Panc1 (cell line): Measurements from ENCODE around the gene TAPBPL. TPM values are rescaled to one million over a fixed set of nuclear protein-coding genes. Genes with fewer than 3 reads are reported as not detected.

ENCODE experiments used
- ATAC-seq: fragments of 200-7000 bp; cut with Tn5 transposase; 2 replicates; pipeline ENCODE4 v1.9.1; 2020; ENCODE audit warnings: mild to moderate bottlenecking, moderate library complexity
- BruUV-seq: library from RNA; stranded (reverse); fragments of 400-500 nt; replicated peaks from 2 replicates; lab custom pipeline; 2021; lab: Mats Ljungman, UMichigan
- CTCF ChIA-PET: fragments of 300-600 bp; sonication (Branson Sonifier 250); formaldehyde crosslinking; loops from one replicate; lab custom pipeline; 2022; ENCODE audit warnings: antibody characterized with exemption; lab: Charles Lee
- POLR2A ChIA-PET: fragments of 300-600 bp; sonication (Branson Sonifier 250); formaldehyde crosslinking; loops from one replicate; lab custom pipeline; 2022; ENCODE audit warnings: antibody characterized with exemption; lab: Charles Lee
- DNase-seq: peaks from one replicate; pipeline ENCODE4 v3.0.0-alpha.2; 2010; ENCODE audit warnings: low read depth, low spot score
- H3K27ac ChIP-seq: 2 replicates; pipeline ENCODE4 v1.5.1; 2011; ENCODE audit warnings: mild to moderate bottlenecking, low read length, inconsistent platforms
- H3K27me3 ChIP-seq: fragments of 200-500 bp; sonication (Bioruptor generic); 2 replicates; pipeline ENCODE4 v1.6.0; 2014; ENCODE audit warnings: low read length, inconsistent platforms; ENCODE audit not compliant: control insufficient read depth, insufficient read depth
- H3K36me3 ChIP-seq: fragments of 200-500 bp; sonication (Bioruptor generic); 2 replicates; pipeline ENCODE4 v1.5.1; 2014; ENCODE audit warnings: inconsistent platforms, mild to moderate bottlenecking, low read length, moderate library complexity; ENCODE audit not compliant: control insufficient read depth, insufficient read depth
- H3K4me1 ChIP-seq: 2 replicates; pipeline ENCODE4 v1.5.1; 2011; ENCODE audit warnings: inconsistent platforms, mild to moderate bottlenecking, low read length, moderate library complexity; ENCODE audit not compliant: control insufficient read depth, insufficient read depth
- H3K4me3 ChIP-seq, 2 experiments: 2 replicates each; pipeline ENCODE4 v1.5.1; 2011 to 2012; ENCODE audit warnings: low read depth in 2 of 2, low read length in 2 of 2, mild to moderate bottlenecking in 2 of 2, inconsistent platforms in 1 of 2, moderate library complexity in 1 of 2
- H3K9me3 ChIP-seq: fragments of 200-500 bp; sonication (Bioruptor generic); 2 replicates; pipeline ENCODE4 v1.5.1; 2014; ENCODE audit warnings: low read depth, mild to moderate bottlenecking, inconsistent platforms, low read length, moderate library complexity; ENCODE audit not compliant: control insufficient read depth, insufficient read depth
- CTCF ChIP-seq: fragments of 450-650 bp; IDR thresholded peaks from 2 replicates; pipeline ENCODE4 v1.5.1; 2017; ENCODE audit warnings: mild to moderate bottlenecking
- POLR2AphosphoS5 ChIP-seq: IDR thresholded peaks from 2 replicates; pipeline ENCODE4 v1.6.1; 2012; ENCODE audit warnings: mild to moderate bottlenecking, low read depth, low read length, moderate library complexity
- REST ChIP-seq, 2 experiments: IDR thresholded peaks; 2 replicates each; pipeline ENCODE4 v1.6.1; 2011 to 2012; ENCODE audit warnings: low read depth in 2 of 2, control low read depth in 1 of 2, low read length in 1 of 2, mild to moderate bottlenecking in 1 of 2, moderate library complexity in 1 of 2; ENCODE audit not compliant: insufficient read depth in 1 of 2
- SIN3A ChIP-seq: IDR thresholded peaks from 2 replicates; pipeline ENCODE4 v1.6.1; 2012; ENCODE audit warnings: low read depth, mild to moderate bottlenecking, low read length, moderate library complexity, borderline replicate concordance; ENCODE audit not compliant: insufficient read depth
- TCF7L2 ChIP-seq: IDR thresholded peaks from 2 replicates; pipeline ENCODE4 v1.6.1; 2011; ENCODE audit warnings: mild to moderate bottlenecking, low read depth, low read length, inconsistent platforms
- in situ Hi-C: cut with HindIII; loops from 2 replicates; pipeline ENCODE4 v1.10.0; 2016; ENCODE audit warnings: low sequenced_read_pairs, low pct_unique_long_range_greater_than_20kb
- intact Hi-C: fragments of 100-400 bp; cut with micrococcal nuclease; formaldehyde crosslinking; loops from one replicate; pipeline ENCODE4 v1.10.0; 2022; ENCODE audit not compliant: unreplicated experiment
- total RNA-seq: library from RNA; stranded (reverse); gene quantifications from one replicate; pipeline ENCODE4 v1.2.1, GENCODE V29; 2021; ENCODE audit not compliant: unreplicated experiment

TAPBPL gene
- total RNA-seq, 1 experiment from 2014 or later, result 7.8 TPM

GRCh38 chr12:6458281-6459003 lies 6.6 kb downstream of the TAPBPL start:
- CTCF ChIA-PET, result no interaction called here
- no peak for DNase-seq
- no peak overlapping the region for H3K27ac ChIP-seq
- intact Hi-C loops (no loop called here), in situ Hi-C loops (no loop called here)
- TF ChIP-seq REST (IDR thresholded peaks at IDR 0.05; ENCODE audit: insufficient read depth in 1 of 2, low read depth in 2 of 2, low read length in 1 of 2) (no peak), TCF7L2 (no peak), CTCF (no peak), POLR2AphosphoS5 (no peak), SIN3A (no peak)
- no peaks in the 10 kb centered on the region for H3K9me3 ChIP-seq
- no peaks in the 10 kb centered on the region for H3K4me1 ChIP-seq
- ATAC-seq, result no peak
- POLR2A ChIA-PET, result interaction anchor here (0.7 kb wide), 1 partner anchor 12 kb away, joined by 3 read pairs; the partner anchor contains the start of gene VAMP1
- BruUV-seq, result no TSS peak
- H3K27me3 ChIP-seq, result no peaks in the 10 kb centered on the region
- H3K36me3 ChIP-seq, result no peaks in the 10 kb centered on the region; the same call in 1 of the 2 replicates
- H3K4me3 ChIP-seq, result no peak overlapping the region

GRCh38 chr12:6459004-6459337 lies 7.1 kb downstream of the TAPBPL start:
- no peak for TF ChIP-seq REST (IDR thresholded peaks at IDR 0.05; ENCODE audit: insufficient read depth in 1 of 2, low read depth in 2 of 2, low read length in 1 of 2)
- no peak for TF ChIP-seq POLR2AphosphoS5
- ChIA-PET POLR2A (interaction anchor here (0.7 kb wide), 1 partner anchor 12 kb away, joined by 3 read pairs; the partner anchor contains the start of gene VAMP1), CTCF (no interaction called here)
- no TSS peak for BruUV-seq
- DNase-seq (no peak), ATAC-seq (no peak)
- no peak overlapping the region for H3K4me3 ChIP-seq
- in situ Hi-C loops, result no loop called here
- H3K4me1 ChIP-seq, result no peaks in the 10 kb centered on the region
- no peaks in the 10 kb centered on the region for H3K9me3 ChIP-seq
- no peak overlapping the region for H3K27ac ChIP-seq
- intact Hi-C loops, result no loop called here
- H3K27me3 ChIP-seq, result no peaks in the 10 kb centered on the region
- no peaks in the 10 kb centered on the region; the same call in 1 of the 2 replicates for H3K36me3 ChIP-seq
